ENCODE data around the gene CTDP1.

GRCh38 chr18:79733986-79734770 lies 54.6 kb downstream of the CTDP1 start:
- TF ChIP-seq CTCF (IDR thresholded peaks at IDR 0.05) (no peak), POLR2A (IDR thresholded peaks at IDR 0.05) (no peak)

Data from tibial nerve (tissue), 3 donors.